Neural crest cell (in vitro differentiated cells): ENCODE data around the gene TMEM242. TPM values are rescaled to one million over a fixed set of nuclear protein-coding genes. Genes with fewer than 3 reads are reported as not detected.

Experiments used
- DNase-seq: peaks from one replicate; pipeline ENCODE4 v3.0.0; 2021; ENCODE audit warnings: low read depth, mixed read lengths, low spot score
- H3K27ac Mint-ChIP-seq: one replicate; pipeline ENCODE4 v1.8.0; 2021; ENCODE audit warnings: mild to moderate bottlenecking, mixed read lengths; ENCODE audit not compliant: unreplicated experiment
- H3K27me3 Mint-ChIP-seq: 2 replicates; pipeline ENCODE4 v1.8.0; 2021; ENCODE audit warnings: low read depth, mild to moderate bottlenecking, mixed read lengths
- H3K36me3 Mint-ChIP-seq: 2 replicates; pipeline ENCODE4 v1.8.0; 2021; ENCODE audit warnings: low read depth, mild to moderate bottlenecking, mixed read lengths
- H3K4me1 Mint-ChIP-seq: 2 replicates; pipeline ENCODE4 v1.8.0; 2021; ENCODE audit warnings: mixed read lengths
- H3K4me3 Mint-ChIP-seq: one replicate; pipeline ENCODE4 v1.8.0; 2021; ENCODE audit warnings: mild to moderate bottlenecking, mixed read lengths
- H3K9me3 Mint-ChIP-seq: 2 replicates; pipeline ENCODE4 v1.8.0; 2021; ENCODE audit warnings: mixed read lengths
- total RNA-seq: library from RNA; stranded (reverse); gene quantifications from 2 replicates; pipeline ENCODE4 v1.2.1, GENCODE V29; 2021
- TF ChIP-seq, protein P1 (sequence below): fragments of 200-600 bp; sonication (generic); conservative IDR thresholded peaks from 2 replicates; pipeline ENCODE4 v1.5.0; 2021; ENCODE audit warnings: antibody characterized with exemption, mild to moderate bottlenecking

Gene TMEM242
- total RNA-seq, 1 donor from 2014 or later, result 11.3 TPM

DNA sequence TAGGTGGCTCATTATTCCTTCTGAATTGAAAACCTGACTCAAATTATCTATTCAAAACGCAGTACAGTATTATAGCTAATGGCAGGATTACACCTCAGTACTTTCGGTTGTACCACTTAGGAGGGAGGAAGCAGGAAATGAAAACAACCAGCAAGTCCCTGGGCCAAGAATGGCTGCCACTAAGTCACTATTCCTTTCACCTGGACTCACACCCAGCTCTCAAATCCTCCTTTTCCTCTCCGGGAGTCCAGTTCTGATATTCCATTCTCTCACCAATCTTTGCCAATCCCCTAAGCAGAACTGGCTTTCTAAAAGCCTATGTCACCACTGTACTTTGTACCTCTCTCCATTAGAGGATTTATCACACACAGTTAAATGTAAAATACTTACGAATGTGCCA is 20.6 kb downstream of the TMEM242 start:
- no peak overlapping the region for H3K4me3 Mint-ChIP-seq
- no peak overlapping the region for H3K27ac Mint-ChIP-seq
- no peaks in the 10 kb centered on the region for H3K9me3 Mint-ChIP-seq
- H3K27me3 Mint-ChIP-seq, result no peaks in the 10 kb centered on the region
- peaks cover 4% of the 10 kb centered on the region for H3K36me3 Mint-ChIP-seq
- TF ChIP-seq, protein P1, sequence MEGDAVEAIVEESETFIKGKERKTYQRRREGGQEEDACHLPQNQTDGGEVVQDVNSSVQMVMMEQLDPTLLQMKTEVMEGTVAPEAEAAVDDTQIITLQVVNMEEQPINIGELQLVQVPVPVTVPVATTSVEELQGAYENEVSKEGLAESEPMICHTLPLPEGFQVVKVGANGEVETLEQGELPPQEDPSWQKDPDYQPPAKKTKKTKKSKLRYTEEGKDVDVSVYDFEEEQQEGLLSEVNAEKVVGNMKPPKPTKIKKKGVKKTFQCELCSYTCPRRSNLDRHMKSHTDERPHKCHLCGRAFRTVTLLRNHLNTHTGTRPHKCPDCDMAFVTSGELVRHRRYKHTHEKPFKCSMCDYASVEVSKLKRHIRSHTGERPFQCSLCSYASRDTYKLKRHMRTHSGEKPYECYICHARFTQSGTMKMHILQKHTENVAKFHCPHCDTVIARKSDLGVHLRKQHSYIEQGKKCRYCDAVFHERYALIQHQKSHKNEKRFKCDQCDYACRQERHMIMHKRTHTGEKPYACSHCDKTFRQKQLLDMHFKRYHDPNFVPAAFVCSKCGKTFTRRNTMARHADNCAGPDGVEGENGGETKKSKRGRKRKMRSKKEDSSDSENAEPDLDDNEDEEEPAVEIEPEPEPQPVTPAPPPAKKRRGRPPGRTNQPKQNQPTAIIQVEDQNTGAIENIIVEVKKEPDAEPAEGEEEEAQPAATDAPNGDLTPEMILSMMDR, result no peak
- DNase-seq, result no peak
- H3K4me1 Mint-ChIP-seq, result no peaks in the 10 kb centered on the region

DNA sequence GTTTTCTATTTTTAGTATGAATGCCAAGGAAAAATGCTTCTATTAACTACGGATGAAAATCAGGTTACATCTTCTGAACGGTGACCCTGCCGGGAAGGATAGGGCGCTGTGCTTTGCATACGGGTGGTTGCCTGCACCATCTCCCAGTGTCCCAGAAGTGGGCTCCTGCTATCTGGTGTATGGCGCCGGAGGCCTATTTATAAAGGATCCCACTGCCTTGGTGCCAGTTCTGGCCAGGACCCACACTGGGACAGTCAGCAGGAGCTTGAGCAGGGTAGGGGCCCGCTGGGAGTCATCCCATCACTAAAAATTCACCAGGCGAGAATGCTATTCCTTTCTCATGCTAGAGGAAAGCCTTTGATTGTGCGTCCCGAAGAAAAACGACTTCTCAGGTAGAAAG is 22.9 kb downstream of the TMEM242 start:
- DNase-seq, result no peak
- TF ChIP-seq, protein P1, result no peak
- Mint-ChIP-seq H3K27me3 (no peaks in the 10 kb centered on the region), H3K36me3 (peaks cover 4% of the 10 kb centered on the region), H3K4me1 (no peaks in the 10 kb centered on the region), H3K4me3 (no peak overlapping the region), H3K9me3 (no peaks in the 10 kb centered on the region), H3K27ac (no peak overlapping the region)

DNA sequence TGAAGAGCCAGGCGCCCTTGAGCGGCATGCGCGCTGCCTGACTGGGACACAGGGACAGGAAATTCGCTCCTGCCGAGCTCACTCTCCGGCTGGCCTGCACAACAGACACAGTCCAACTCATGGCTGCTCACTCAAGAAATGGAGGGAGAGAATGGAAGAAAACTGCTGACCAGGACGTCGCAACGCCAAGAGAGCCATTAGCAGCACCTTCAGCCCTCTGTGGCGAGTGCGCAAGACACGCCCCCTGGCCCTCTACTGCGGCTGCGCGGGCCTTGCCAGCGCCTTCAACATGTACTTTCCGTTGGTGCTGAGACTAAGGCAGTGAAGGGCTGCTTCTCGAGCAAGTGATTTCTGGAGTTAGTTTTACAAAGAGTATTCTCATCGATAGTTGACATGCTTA is 23.3 kb downstream of the TMEM242 start:
- Mint-ChIP-seq H3K4me3 (no peak overlapping the region), H3K27ac (no peak overlapping the region), H3K36me3 (peaks cover 8% of the 10 kb centered on the region), H3K27me3 (no peaks in the 10 kb centered on the region), H3K4me1 (no peaks in the 10 kb centered on the region), H3K9me3 (no peaks in the 10 kb centered on the region)
- TF ChIP-seq, protein P1, result no peak
- DNase-seq, result no peak

DNA sequence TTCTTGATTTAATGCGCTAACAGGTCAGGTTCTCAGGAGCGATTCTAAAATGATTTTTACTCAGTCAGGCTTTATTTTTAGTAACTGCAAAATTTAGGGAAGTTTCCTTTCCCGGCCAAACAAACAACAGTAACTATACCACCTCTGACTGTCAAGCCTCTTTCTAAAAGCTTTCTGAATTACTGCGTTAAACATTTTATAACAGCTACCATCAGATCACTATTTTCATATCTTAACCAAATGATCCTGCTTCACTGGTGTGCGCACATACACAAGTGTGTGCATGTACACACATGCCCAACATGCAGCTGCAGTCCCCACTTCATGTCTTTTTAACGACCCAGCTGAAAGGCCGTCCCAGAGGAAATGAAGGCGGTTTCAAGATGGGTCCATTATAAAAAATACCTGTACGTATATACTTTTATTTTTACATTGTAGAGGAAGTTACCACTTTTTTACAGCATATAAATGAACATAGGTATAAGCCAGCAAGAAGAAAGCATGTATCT is 25.0 kb downstream of the TMEM242 start:
- TF ChIP-seq, protein P1, result no peak
- Mint-ChIP-seq H3K27me3 (no peaks in the 10 kb centered on the region), H3K27ac (no peak overlapping the region), H3K9me3 (peaks cover 2% of the 10 kb centered on the region), H3K4me3 (no peak overlapping the region), H3K36me3 (peaks cover 11% of the 10 kb centered on the region), H3K4me1 (no peaks in the 10 kb centered on the region)
- DNase-seq, result no peak

DNA sequence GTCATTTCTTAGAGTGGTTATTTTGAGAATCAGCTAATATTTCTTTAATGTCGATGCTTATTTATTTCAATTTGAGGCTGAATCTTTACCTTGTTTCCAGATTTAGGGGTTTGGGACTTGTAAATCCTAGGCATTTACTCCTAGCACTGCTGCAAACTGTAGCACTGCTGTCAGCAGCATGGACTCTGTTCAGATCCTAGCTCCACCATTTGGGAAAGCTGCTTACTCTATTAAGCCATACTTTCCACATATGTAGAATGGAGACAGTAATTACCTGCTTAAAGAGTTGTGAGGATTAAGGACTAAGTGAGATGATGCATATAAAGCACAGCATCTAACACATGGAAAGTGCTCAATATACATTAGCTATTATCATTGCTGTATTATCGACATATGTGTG is 28.7 kb downstream of the TMEM242 start:
- Mint-ChIP-seq H3K27me3 (no peaks in the 10 kb centered on the region), H3K4me1 (no peaks in the 10 kb centered on the region), H3K9me3 (peaks cover 2% of the 10 kb centered on the region)

More for the DNA sequence above, 28.7 kb downstream of the TMEM242 start:
- TF ChIP-seq, protein P1, result no peak
- Mint-ChIP-seq H3K27ac (no peak overlapping the region), H3K4me3 (no peak overlapping the region), H3K36me3 (peaks cover 8% of the 10 kb centered on the region)
- DNase-seq, result no peak
